Thymus (tissue), 11 donors: ENCODE data around the gene ZNF512. TPM values are rescaled to one million over a fixed set of nuclear protein-coding genes. Genes with fewer than 3 reads are reported as not detected.
"Not testable (repeated sequence)": the region's sequence is repeated elsewhere in the genome, so short reads cannot be mapped to it uniquely, and the experiment has no call there.

Source experiments
- DNase-seq, 9 donors: peaks; one replicate each; pipeline ENCODE4 v3.0.0-alpha.2; 2013; ENCODE audit warnings: low spot score in 9 of 9, low read depth in 6 of 9, missing footprints in 1 of 9
- H3K27ac ChIP-seq, 2 donors: one replicate each; pipeline ENCODE4 v1.5.1; 2013; ENCODE audit warnings: control low read depth in 1 of 2, low read depth in 1 of 2, low read length in 1 of 2, mild to moderate bottlenecking in 1 of 2, moderate library complexity in 1 of 2
- H3K27me3 ChIP-seq, 2 donors: one replicate each; pipeline ENCODE4 v1.5.1; 2013; ENCODE audit warnings: low read length in 1 of 2; ENCODE audit not compliant: control insufficient read depth in 2 of 2, insufficient read depth in 1 of 2
- H3K36me3 ChIP-seq, 2 donors: one replicate each; pipeline ENCODE4 v1.5.1; 2013; ENCODE audit warnings: low read length in 1 of 2, mild to moderate bottlenecking in 1 of 2, moderate library complexity in 1 of 2; ENCODE audit not compliant: control insufficient read depth in 2 of 2, insufficient read depth in 2 of 2
- H3K4me1 ChIP-seq, 2 donors: one replicate each; pipeline ENCODE4 v1.5.1; 2013; ENCODE audit warnings: low read length in 2 of 2; ENCODE audit not compliant: control insufficient read depth in 2 of 2, insufficient read depth in 2 of 2
- H3K4me3 ChIP-seq, 2 donors: one replicate each; pipeline ENCODE4 v1.5.1; 2013; ENCODE audit warnings: low read length in 2 of 2, control low read depth in 1 of 2, mild to moderate bottlenecking in 1 of 2
- H3K9me3 ChIP-seq, 2 donors: one replicate each; pipeline ENCODE4 v1.5.1; 2013; ENCODE audit warnings: low read length in 1 of 2, mild to moderate bottlenecking in 1 of 2; ENCODE audit not compliant: control insufficient read depth in 2 of 2, insufficient read depth in 1 of 2
- WGBS: extraction: QIAGEN DNeasy Blood & Tissue Kit; methylation state at CpG from one replicate; pipeline ENCODE4 v1.1.7; 2013; 5-methylcytosine and 5-hydroxymethylcytosine counted together
- polyA plus RNA-seq: library from polyadenylated mRNA; stranded (reverse); fragments of 200-250 nt; gene quantifications from one replicate; pipeline ENCODE4 v1.2.3, GENCODE V29; 2013
- total RNA-seq: library from RNA; stranded (reverse); fragments of 120-200 nt; gene quantifications from one replicate; pipeline ENCODE4 v1.2.4, GENCODE V29; 2013
- donor health status: healthy.

ZNF512 gene
- total and polyA plus RNA-seq, 2 donors = 33.6 to 41.6 TPM

GRCh38 chr2:27551514-27551913, 31.3 kb upstream of the ZNF512 start:
- Histone ChIP-seq H3K4me3 (no peak overlapping the region), H3K4me1 (no peaks in the 10 kb centered on the region), H3K27ac (no peak overlapping the region), H3K27me3 (peaks cover 0 to 4% of the 10 kb centered on the region in 2 donors), H3K36me3 (no peaks in the 10 kb centered on the region), H3K9me3 (no peaks in the 10 kb centered on the region)
- 96% methylated on average over 1 of the region's 1 CpG for WGBS
- DNase-seq = no peak

GRCh38 chr2:27552941-27553340, 29.9 kb upstream of the ZNF512 start:
- Histone ChIP-seq H3K27ac (no peak overlapping the region), H3K36me3 (no peaks in the 10 kb centered on the region), H3K27me3 (peaks cover 0 to 4% of the 10 kb centered on the region in 2 donors), H3K9me3 (no peaks in the 10 kb centered on the region), H3K4me1 (no peaks in the 10 kb centered on the region), H3K4me3 (no peak overlapping the region)
- DNase-seq = no peak
- WGBS = 93% methylated on average over 2 of the region's 2 CpGs

GRCh38 chr2:27554451-27554850, 28.4 kb upstream of the ZNF512 start:
- not testable (repeated sequence) for DNase-seq, H3K36me3 ChIP-seq, H3K4me3 ChIP-seq, H3K27ac ChIP-seq, H3K9me3 ChIP-seq, H3K4me1 ChIP-seq, H3K27me3 ChIP-seq
- 91% methylated on average over 3 of the region's 3 CpGs for WGBS

GRCh38 chr2:27559228-27559627, 23.6 kb upstream of the ZNF512 start:
- no peak for DNase-seq

GRCh38 chr2:27561060-27561459, 21.8 kb upstream of the ZNF512 start:
- no peak overlapping the region for H3K4me3 ChIP-seq
- no peaks in the 10 kb centered on the region for H3K36me3 ChIP-seq
- H3K4me1 ChIP-seq = no peaks in the 10 kb centered on the region
- WGBS = 97% methylated on average over 2 of the region's 2 CpGs
- H3K27ac ChIP-seq = no peak overlapping the region
- DNase-seq = no peak
- no peaks in the 10 kb centered on the region for H3K27me3 ChIP-seq
- no peaks in the 10 kb centered on the region for H3K9me3 ChIP-seq

More at GRCh38 chr2:27559228-27559627, 23.6 kb upstream of the ZNF512 start:
- Histone ChIP-seq H3K9me3 (no peaks in the 10 kb centered on the region), H3K4me1 (no peaks in the 10 kb centered on the region), H3K27me3 (no peaks in the 10 kb centered on the region), H3K36me3 (no peaks in the 10 kb centered on the region), H3K27ac (no peak overlapping the region), H3K4me3 (no peak overlapping the region)
- WGBS = 95% methylated on average over 2 of the region's 2 CpGs

- Histone ChIP-seq H3K27me3 (peaks cover 0 to 7% of the 10 kb centered on the region in 2 donors), H3K4me1 (no peaks in the 10 kb centered on the region), H3K4me3 (no peak overlapping the region), H3K9me3 (no peaks in the 10 kb centered on the region), H3K36me3 (no peaks in the 10 kb centered on the region), H3K27ac (no peak overlapping the region)
- WGBS = 81% methylated on average over 2 of the region's 2 CpGs
- DNase-seq = no peak
Measured at GRCh38 chr2:27566628-27567027, 16.2 kb upstream of the ZNF512 start.

GRCh38 chr2:27569398-27569797, 13.4 kb upstream of the ZNF512 start:
- no peak for DNase-seq
- H3K4me1 ChIP-seq = no peaks in the 10 kb centered on the region
- no peak overlapping the region for H3K4me3 ChIP-seq
- 63% methylated on average over 2 of the region's 2 CpGs for WGBS
- H3K27me3 ChIP-seq = peaks cover 0 to 7% of the 10 kb centered on the region in 2 donors
- no peaks in the 10 kb centered on the region for H3K36me3 ChIP-seq
- no peak overlapping the region for H3K27ac ChIP-seq
- H3K9me3 ChIP-seq = no peaks in the 10 kb centered on the region

GRCh38 chr2:27571197-27571596, 11.6 kb upstream of the ZNF512 start:
- Histone ChIP-seq H3K27me3 (peaks cover 0 to 6% of the 10 kb centered on the region in 2 donors), H3K27ac (no peak overlapping the region), H3K4me1 (no peaks in the 10 kb centered on the region), H3K36me3 (no peaks in the 10 kb centered on the region), H3K9me3 (no peaks in the 10 kb centered on the region), H3K4me3 (no peak overlapping the region)
- WGBS = 72% methylated on average over 3 of the region's 3 CpGs
- no peak for DNase-seq

- no peak for DNase-seq
- no peaks in the 10 kb centered on the region for H3K36me3 ChIP-seq
- H3K27me3 ChIP-seq = peaks cover 0 to 5% of the 10 kb centered on the region in 2 donors
- 91% methylated on average over 1 of the region's 1 CpG for WGBS
- no peak overlapping the region for H3K27ac ChIP-seq
- H3K4me3 ChIP-seq = no peak overlapping the region
- H3K4me1 ChIP-seq = no peaks in the 10 kb centered on the region
- H3K9me3 ChIP-seq = no peaks in the 10 kb centered on the region
Measured at GRCh38 chr2:27571681-27572080, 11.2 kb upstream of the ZNF512 start.

- Histone ChIP-seq H3K4me1 (no peaks in the 10 kb centered on the region), H3K4me3 (no peak overlapping the region), H3K27me3 (no peaks in the 10 kb centered on the region), H3K36me3 (no peaks in the 10 kb centered on the region), H3K9me3 (no peaks in the 10 kb centered on the region), H3K27ac (no peak overlapping the region)
- DNase-seq = no peak
- 87% methylated on average over 2 of the region's 2 CpGs for WGBS
Measured at GRCh38 chr2:27572439-27572838, 10.4 kb upstream of the ZNF512 start.
